GM18511 (cell line): ENCODE data around the gene LRMDA.
A peak's percentile ranks its signal among the peaks of the same experiment; 100 is the strongest.
"Not testable (repeated sequence)": the region's sequence is repeated elsewhere in the genome, so short reads cannot be mapped to it uniquely, and the experiment has no call there.

ENCODE experiments used
- ATAC-seq: cut with Tn5 transposase; IDR thresholded peaks from one replicate; pipeline ENCODE4 v1.9.1; 2021; ENCODE audit warnings: mild to moderate bottlenecking, moderate library complexity; ENCODE audit not compliant: unreplicated experiment

LRMDA gene

GRCh38 chr10:75764974-75765788 lies 333.8 kb downstream of the LRMDA start:
- no peak for ATAC-seq

- no peak for ATAC-seq
Measured at GRCh38 chr10:75765789-75766096, 334.3 kb downstream of the LRMDA start.

DNA sequence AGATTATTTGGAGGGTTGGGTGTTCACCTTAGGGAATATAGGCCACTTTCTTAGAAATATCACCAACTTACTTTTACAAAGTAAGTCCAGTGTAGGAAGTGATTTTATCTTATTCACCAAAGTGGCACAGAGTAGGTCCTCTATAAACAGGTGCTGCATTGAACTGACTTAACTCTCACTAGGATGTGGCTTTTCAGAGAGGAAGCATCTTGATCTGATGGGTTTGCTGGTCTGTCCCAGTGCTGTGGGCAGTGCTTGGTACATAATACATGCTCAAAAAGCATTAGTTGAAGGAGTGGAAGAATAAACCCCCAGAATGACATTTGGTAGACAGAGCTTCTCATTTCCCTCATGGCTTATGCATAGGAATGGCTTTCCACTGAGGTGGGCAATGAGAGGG lies 334.7 kb downstream of the LRMDA start:
- no peak for ATAC-seq

DNA sequence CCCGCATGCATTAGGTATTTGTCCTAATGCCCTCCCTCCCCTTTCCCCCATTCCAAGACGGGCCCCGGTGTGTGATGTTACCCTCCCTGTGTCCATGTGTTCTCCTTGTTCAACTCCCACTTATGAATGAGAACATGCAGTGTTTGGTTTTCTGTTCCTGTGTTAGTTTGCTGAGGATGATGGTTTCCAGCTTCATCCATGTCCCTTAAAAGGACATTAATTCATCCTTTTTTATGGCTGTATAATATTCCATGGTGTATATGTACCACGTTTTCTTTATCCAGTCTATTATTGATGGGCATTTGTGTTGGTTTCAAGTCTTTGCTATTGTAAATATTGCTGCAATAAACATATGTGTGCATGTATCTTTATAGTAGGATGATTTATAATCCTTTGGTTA lies 335.3 kb downstream of the LRMDA start:
- not testable (repeated sequence) for ATAC-seq

DNA sequence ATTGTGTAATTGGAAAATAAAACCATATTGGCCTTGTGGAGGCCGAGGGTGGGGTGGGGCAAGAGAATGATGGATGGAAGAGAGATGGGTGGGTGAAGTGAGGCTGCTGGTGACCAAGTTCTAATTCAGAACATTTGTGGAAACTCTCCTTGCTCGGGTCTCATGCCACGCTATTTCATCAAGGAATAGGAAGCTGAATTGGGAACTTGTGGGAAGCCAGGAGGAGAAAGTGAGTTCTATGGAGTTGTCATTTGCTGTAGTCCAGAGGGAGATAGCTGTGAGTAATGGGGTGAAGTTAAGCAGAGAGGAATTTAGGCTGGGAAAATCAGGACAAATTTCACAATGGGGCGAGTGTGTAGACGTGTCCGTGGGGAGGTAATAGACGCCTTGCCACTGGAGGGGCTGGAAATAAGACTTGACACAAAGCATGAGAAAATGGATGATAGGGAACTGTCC lies 339.2 kb downstream of the LRMDA start:
- no peak for ATAC-seq

DNA sequence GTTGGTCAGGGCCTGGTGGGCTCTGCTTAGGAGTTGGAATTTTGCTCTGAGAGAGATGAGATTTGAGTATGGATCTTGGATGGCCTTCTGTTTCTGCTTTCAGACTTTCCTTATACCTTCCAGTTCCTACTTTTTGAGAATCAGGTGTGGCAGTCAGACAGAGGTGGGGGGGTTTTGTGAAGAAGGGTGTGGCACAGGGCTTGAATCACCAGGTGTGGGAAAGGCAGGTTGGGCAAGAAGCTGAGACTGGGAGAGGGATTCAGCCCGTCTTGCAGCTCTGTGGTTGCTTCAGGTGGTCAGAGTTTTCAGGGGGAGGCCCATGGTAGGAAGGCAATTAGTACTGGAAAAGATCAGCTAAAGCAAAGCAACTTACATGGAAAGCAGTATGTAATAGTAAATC lies 340.2 kb downstream of the LRMDA start:
- ATAC-seq: no peak

DNA sequence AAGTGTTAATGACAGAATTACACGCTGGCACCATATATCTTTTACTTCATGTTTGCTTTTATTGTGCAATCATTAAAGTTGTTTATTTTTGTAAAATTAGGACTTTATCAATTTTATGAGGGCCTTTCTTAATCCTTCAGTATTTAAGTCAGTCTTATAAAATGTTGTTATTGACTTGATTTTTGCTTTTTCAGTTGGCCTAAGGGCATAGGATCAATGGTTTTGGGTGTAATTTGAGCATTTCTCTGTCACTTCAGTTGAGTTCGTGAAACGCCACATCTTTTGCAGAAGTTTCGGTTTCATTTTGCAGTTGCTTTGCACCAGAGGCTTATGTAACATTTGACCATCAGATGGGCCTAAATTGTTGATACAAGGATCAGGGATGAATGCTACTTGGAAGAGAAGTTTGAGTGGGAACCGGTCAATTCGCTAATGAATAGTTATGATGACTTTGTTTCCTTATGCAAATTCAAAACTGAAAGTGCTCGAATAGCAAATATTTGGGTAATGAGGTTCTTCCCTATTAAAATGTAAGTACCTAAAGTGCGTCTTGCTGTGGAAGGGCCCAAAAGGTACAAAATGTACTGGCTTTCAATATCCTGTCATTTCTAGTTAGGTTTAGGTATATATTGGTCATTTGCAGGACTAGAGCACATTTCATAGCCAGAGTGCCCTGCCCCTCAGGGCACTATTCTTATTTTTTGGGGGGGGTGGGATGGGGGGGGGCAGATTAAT lies 340.9 kb downstream of the LRMDA start:
- ATAC-seq: peak; percentile 77

- peak; percentile 61 for ATAC-seq
Measured at GRCh38 chr10:75773231-75773780, 341.9 kb downstream of the LRMDA start.

- no peak for ATAC-seq
Measured at GRCh38 chr10:75773813-75774782, 342.7 kb downstream of the LRMDA start.

DNA sequence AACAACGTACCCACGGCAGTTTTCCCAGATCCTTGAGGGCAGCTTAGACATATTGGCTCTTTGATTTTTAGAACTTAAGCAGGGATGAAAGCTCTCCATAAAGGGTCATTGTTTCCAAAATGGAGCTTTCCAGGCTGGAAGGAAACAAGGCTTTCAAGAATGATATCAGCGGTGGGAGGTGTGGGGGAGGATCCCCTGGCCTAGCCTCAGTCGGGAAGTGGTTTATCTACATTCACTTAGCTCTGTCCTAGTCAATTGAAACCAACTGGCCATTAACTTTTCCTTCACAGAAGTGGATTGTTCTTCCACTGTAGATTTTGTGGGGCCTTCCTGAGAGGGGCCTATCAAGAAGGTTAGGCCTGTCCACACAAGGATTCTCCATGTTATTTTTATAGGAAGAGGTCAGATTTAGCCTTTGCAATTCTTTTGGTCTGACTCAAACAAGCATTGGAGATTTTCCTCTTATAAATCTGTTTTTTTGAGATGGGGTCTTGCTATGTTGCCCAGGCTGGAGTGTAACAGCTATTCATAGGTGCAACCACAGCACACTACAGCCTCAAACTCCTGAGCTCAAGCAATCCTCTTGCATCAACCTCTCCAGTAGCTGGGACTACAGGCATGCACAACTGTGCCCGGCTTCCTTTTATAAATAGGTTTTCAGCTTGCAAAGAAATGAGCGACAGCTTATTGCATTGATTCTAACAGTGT lies 343.5 kb downstream of the LRMDA start:
- no peak for ATAC-seq

- no peak for ATAC-seq
Measured at GRCh38 chr10:75776738-75777504, 345.5 kb downstream of the LRMDA start.

DNA sequence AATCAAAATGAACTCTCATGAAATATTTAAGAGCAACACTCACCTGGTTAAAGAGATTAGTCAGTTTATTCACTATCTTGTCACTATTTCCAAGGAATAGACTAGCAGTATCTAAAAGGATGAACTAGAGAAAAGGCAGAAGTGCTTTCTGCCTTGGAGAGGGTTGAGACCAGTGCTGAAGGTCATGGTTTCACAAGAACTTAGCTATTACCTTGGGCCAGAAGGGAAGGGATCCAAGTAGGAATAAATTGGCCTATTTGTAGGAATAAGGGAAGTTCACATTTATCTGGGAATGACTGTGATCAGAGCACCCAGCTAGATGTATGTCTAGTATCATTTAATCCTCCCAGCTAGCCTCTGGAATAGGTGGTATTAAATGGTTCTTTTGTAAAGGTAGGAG lies 347.2 kb downstream of the LRMDA start:
- ATAC-seq: no peak

DNA sequence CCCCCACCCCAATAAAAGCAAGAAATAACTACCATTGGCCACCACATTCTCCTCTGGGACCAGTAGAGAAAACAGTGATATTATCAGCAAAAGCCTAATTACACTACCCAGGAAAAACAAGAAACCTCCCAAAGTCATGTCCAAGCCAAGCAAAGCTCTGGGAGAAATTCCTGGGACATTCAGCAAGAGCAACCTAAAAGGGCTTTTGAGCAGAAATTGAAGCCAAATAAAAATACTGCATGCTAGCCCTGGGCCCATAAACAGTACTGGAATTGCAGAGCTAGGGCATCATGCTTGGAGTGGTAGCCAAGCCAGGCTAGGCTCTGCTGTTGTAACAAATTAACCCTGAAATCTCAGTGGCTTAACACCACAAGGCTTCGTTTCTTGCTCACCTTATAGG lies 347.9 kb downstream of the LRMDA start:
- ATAC-seq: no peak

DNA sequence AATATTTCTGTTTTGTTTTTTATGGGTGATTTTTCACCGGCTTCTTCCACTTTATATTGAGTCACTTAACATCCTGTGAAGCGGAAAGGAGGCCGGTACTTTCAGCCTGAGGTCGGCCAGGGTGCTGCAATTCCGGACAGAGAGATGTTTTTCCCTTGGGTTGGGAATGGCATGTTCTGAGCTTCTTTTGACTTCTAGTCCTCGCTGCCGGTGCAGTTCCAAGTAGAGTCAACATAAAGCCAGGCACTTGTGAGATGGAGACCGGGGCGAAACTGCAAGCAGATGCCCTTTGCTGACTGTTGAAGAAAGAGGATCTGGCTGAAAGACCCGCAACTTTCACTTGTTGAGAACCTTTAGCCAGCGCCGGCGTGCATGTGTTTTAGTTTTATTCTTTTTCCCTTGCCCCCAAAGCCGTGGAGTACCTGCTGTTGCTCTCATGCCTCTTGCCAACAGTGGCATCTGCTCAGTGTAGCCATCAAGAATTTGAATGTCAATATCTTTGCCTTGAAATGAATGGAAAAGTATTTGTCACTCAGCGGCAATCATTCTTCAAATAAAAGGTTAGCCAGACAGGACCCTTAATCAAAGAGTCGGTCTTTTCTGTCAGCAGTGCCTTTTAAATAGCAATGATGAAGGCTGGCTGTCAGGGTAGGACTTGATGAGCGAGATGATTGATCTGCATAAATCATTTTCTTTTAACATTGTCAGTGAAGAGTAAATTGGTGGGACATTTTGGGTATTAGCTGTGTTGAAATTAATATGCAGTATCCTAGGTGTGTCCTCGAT lies 351.2 kb downstream of the LRMDA start:
- no peak for ATAC-seq

DNA sequence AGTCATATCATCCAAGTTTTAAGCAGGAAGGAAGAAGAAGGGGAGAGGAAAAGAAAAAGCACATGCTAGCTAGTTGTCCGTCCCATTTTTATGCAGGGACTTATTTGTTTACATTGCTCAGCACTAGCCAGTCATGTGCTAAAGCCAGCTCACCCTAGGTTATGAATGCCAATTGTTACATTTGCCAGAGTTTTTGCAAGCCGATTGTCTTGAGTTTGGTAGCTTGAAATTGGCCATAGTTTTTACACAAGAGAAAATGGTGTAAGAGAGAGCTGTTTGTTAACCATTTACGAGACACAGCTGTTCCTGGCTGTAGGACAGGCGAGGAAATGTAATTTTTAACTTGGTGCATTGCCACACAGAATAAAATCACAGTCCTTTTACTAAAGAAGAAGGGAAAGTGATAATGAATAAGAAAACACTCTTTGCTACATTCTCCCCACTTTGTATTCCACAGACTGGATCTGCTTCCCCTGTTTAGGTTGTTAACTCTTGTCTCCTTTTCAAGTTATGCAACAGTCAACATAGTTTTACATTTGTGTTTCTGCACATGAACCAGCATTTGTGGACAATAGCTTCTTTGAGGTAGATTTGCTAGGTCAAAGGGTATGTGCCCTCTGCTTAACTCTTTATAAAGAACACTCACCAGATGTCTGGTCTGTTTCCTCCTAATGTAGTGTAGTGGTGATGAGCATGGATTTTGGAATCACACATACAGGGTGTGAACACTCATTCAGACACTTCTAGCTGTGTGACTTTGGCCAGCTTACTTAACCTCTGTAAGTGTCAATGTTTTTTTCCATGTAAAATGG lies 357.2 kb downstream of the LRMDA start:
- ATAC-seq: no peak

DNA sequence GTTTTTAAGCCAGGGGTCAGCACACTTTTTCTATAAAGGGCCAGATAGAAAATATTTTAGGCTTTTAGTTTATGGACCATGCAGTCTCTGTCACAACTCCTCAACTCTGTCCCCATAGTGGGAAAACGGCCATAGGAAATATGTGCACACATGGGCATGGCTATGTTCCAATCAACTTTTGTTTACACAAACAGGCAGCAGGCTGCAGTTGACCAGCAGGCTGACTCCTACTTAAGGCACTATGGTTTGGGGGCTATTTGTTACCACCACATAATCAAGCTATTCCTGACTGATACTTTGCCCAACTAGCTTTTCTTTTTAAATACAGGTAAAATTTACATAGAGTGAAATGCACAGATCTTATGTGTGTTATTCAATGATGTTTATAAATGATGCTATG lies 362.4 kb downstream of the LRMDA start:
- no peak for ATAC-seq

- no peak for ATAC-seq
Measured at GRCh38 chr10:75801121-75801520, 369.7 kb downstream of the LRMDA start.

DNA sequence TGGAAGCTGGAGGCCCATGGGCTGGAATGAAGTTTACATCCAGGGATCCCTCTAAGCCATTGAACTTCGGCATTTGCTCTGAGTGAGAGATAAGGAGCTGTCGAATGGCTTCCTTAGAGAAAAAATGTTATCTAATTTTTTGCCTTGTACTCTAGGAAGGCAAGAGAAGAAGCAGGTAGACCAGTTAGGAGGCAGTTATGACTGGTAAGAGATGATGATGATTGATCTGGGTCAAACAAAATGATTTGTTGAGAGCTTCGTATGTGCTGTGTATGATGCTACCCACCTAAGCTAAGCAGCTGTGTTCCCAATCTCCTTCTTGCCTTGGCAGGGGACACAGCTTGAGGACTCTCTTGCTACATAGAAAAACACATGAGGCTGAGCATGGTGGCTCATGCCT lies 370.2 kb downstream of the LRMDA start:
- no peak for ATAC-seq
